Caco-2 (cell line): ENCODE results near the gene RRAS2. TPM values are rescaled to one million over a fixed set of nuclear protein-coding genes. Genes with fewer than 3 reads are reported as not detected.
"Not testable (repeated sequence)": the region's sequence is repeated elsewhere in the genome, so short reads cannot be mapped to it uniquely, and the experiment has no call there.

ENCODE experiments used
- BruUV-seq: library from RNA; stranded (reverse); fragments of 400-500 nt; replicated peaks from 2 replicates; lab custom pipeline; 2021; lab: Mats Ljungman, UMichigan
- CTCF ChIA-PET: fragments of 300-600 bp; sonication (Branson Sonifier 250); formaldehyde crosslinking; loops from one replicate; lab custom pipeline; 2022; ENCODE audit warnings: antibody characterized with exemption; lab: Charles Lee
- POLR2A ChIA-PET: fragments of 300-600 bp; sonication (Branson Sonifier 250); formaldehyde crosslinking; loops from one replicate; lab custom pipeline; 2022; ENCODE audit warnings: antibody characterized with exemption; lab: Charles Lee
- DNase-seq, 2 experiments: peaks; one replicate each; pipeline versions ENCODE4 v3.0.0 to v3.0.0-alpha.2; 2020 to 2022
- H3K27me3 ChIP-seq: replicated peaks from 2 replicates; pipeline ENCODE4 v1.6.0; 2011; ENCODE audit warnings: low read length; ENCODE audit not compliant: control insufficient read depth, insufficient read depth
- H3K36me3 ChIP-seq: 2 replicates; pipeline ENCODE4 v1.5.1; 2011; ENCODE audit warnings: low read length; ENCODE audit not compliant: control insufficient read depth, insufficient read depth
- H3K4me1 ChIP-seq: fragments of 250-450 bp; sonication (Bioruptor Pico); 2 replicates; pipeline ENCODE4 v1.5.1; 2020; ENCODE audit warnings: mild to moderate bottlenecking
- H3K4me3 ChIP-seq: 2 replicates; pipeline ENCODE4 v1.5.1; 2011; ENCODE audit warnings: low read depth, mild to moderate bottlenecking, control low read depth, low read length
- H3K9me3 ChIP-seq: fragments of 250-450 bp; sonication (Bioruptor Pico); 2 replicates; pipeline ENCODE4 v1.5.1; 2020; ENCODE audit warnings: mild to moderate bottlenecking, moderate library complexity
- H3K27ac Mint-ChIP-seq: one replicate; pipeline ENCODE4 v1.8.0; 2022; ENCODE audit warnings: mixed read lengths; ENCODE audit not compliant: unreplicated experiment
- H3K27me3 Mint-ChIP-seq: one replicate; pipeline ENCODE4 v1.8.0; 2022; ENCODE audit warnings: mixed read lengths; ENCODE audit not compliant: insufficient read depth, unreplicated experiment
- H3K36me3 Mint-ChIP-seq: one replicate; pipeline ENCODE4 v1.8.0; 2022; ENCODE audit warnings: mild to moderate bottlenecking, mixed read lengths; ENCODE audit not compliant: insufficient read depth, unreplicated experiment
- H3K4me1 Mint-ChIP-seq: one replicate; pipeline ENCODE4 v1.8.0; 2022; ENCODE audit warnings: low read depth, mixed read lengths; ENCODE audit not compliant: unreplicated experiment
- H3K4me3 Mint-ChIP-seq: one replicate; pipeline ENCODE4 v1.8.0; 2022; ENCODE audit warnings: mild to moderate bottlenecking, moderate library complexity, mixed read lengths; ENCODE audit not compliant: unreplicated experiment
- H3K9me3 Mint-ChIP-seq: one replicate; pipeline ENCODE4 v1.8.0; 2022; ENCODE audit warnings: mixed read lengths; ENCODE audit not compliant: unreplicated experiment
- CTCF ChIP-seq, 2 experiments: fragments of 200-600 bp in 1 of 2; IDR thresholded peaks; 1 replicate in 1 of 2; 2 replicates in 1 of 2; pipeline versions ENCODE4 v1.5.1 to v1.8.0; 2011 to 2022; ENCODE audit warnings: antibody characterized with exemption in 1 of 2, control low read depth in 1 of 2, inconsistent platforms in 1 of 2, low read depth in 1 of 2, low read length in 1 of 2, mild to moderate bottlenecking in 1 of 2, moderate library complexity in 1 of 2; ENCODE audit not compliant: insufficient read depth in 1 of 2, severe bottlenecking in 1 of 2, unreplicated experiment in 1 of 2
- intact Hi-C: fragments of 100-400 bp; cut with micrococcal nuclease; formaldehyde crosslinking; loops from one replicate; pipeline ENCODE4 v1.10.0; 2022; ENCODE audit not compliant: unreplicated experiment
- total RNA-seq: library from RNA; stranded (reverse); gene quantifications from 2 replicates; pipeline ENCODE4 v1.2.3, GENCODE V29; 2022

Gene RRAS2
- total RNA-seq, 1 experiment from 2014 or later, result 94.7 TPM

DNA sequence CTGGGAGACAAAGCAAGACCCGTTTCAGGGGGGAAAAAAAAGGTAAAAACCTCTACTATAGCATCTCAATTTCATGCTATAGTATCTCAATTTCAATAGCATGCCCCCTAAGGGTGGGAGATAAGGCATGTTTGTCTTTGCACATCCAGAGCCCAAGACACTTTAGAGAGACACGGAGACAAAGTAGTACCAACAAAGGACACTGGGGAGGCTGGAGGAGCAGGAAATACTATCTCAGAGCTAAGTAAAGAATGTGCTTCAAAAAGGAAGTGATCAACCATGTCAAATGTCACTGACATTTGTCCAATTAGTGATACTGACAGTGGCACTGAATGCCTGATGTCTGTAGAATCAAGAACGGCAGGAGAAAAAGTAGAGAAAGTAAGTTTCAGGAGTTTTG lies 68.6 kb downstream of the RRAS2 start:
- peaks cover 59% of the 10 kb centered on the region for H3K36me3 Mint-ChIP-seq
- H3K36me3 ChIP-seq, result no peaks in the 10 kb centered on the region; the same call in 1 of the 2 replicates
- H3K4me1 Mint-ChIP-seq, result peaks cover 19% of the 10 kb centered on the region
- H3K9me3 ChIP-seq, result no peaks in the 10 kb centered on the region
- no peak for TF ChIP-seq CTCF (IDR thresholded peaks at IDR 0.05; ENCODE audit: insufficient read depth in 1 of 2, low read depth in 1 of 2, low read length in 1 of 2, severe bottlenecking in 1 of 2, unreplicated experiment in 1 of 2)
- BruUV-seq, result no TSS peak
- no peak overlapping the region for H3K4me3 ChIP-seq
- intact Hi-C loops, result no loop called here
- H3K4me3 Mint-ChIP-seq, result no peak overlapping the region
- H3K27me3 ChIP-seq, result no peaks in the 10 kb centered on the region
- POLR2A ChIA-PET, result interaction anchor here (0.6 kb wide), 1 partner anchor 40 kb away, joined by 3 read pairs; no protein-coding TSS in a partner anchor
- no peak for DNase-seq
- H3K27ac Mint-ChIP-seq, result no peak overlapping the region
- CTCF ChIA-PET, result interaction anchor here (0.8 to 0.9 kb wide), 2 partner anchors 9 to 10 kb away, joined by 3 read pairs; no protein-coding TSS in a partner anchor
- H3K4me1 ChIP-seq, result no peaks in the 10 kb centered on the region
- H3K9me3 Mint-ChIP-seq, result no peaks in the 10 kb centered on the region
- no peaks in the 10 kb centered on the region for H3K27me3 Mint-ChIP-seq

GRCh38 chr11:14288189-14288935 lies 70.6 kb downstream of the RRAS2 start:
- DNase-seq, result no peak
- no peaks in the 10 kb centered on the region; the same call in 1 of the 2 replicates for H3K36me3 ChIP-seq
- Mint-ChIP-seq H3K4me1 (peaks cover 19% of the 10 kb centered on the region), H3K27me3 (no peaks in the 10 kb centered on the region), H3K36me3 (peaks cover 59% of the 10 kb centered on the region), H3K4me3 (no peak overlapping the region), H3K9me3 (no peaks in the 10 kb centered on the region), H3K27ac (no peak overlapping the region)
- no peaks in the 10 kb centered on the region for H3K4me1 ChIP-seq
- H3K27me3 ChIP-seq, result no peaks in the 10 kb centered on the region
- ChIA-PET CTCF (no interaction called here), POLR2A (no interaction called here)
- H3K9me3 ChIP-seq, result no peaks in the 10 kb centered on the region
- no TSS peak for BruUV-seq
- no peak for TF ChIP-seq CTCF (IDR thresholded peaks at IDR 0.05; ENCODE audit: insufficient read depth in 1 of 2, low read depth in 1 of 2, low read length in 1 of 2, severe bottlenecking in 1 of 2, unreplicated experiment in 1 of 2)
- intact Hi-C loops, result no loop called here
- H3K4me3 ChIP-seq, result no peak overlapping the region

GRCh38 chr11:14278869-14279268 lies 80.1 kb downstream of the RRAS2 start:
- not testable (repeated sequence) for H3K4me3 ChIP-seq, H3K27ac Mint-ChIP-seq

More at GRCh38 chr11:14278869-14279268, 80.1 kb downstream of the RRAS2 start:
- H3K9me3 Mint-ChIP-seq, POLR2A ChIA-PET, H3K27me3 ChIP-seq, H3K4me1 ChIP-seq, H3K27me3 Mint-ChIP-seq, intact Hi-C loops, H3K9me3 ChIP-seq, H3K4me1 Mint-ChIP-seq, DNase-seq, H3K36me3 ChIP-seq, H3K4me3 Mint-ChIP-seq: not testable (repeated sequence)
- TSS peak; percentile 74 for BruUV-seq
- CTCF ChIA-PET, result interaction anchor here (0.6 kb wide), 1 partner anchor 514 kb away, joined by 4 read pairs; no protein-coding TSS in a partner anchor
- H3K36me3 Mint-ChIP-seq, result peaks cover 73% of the 10 kb centered on the region
